GM21737 (cell line): Measurements from ENCODE around the gene IGF2BP2.
"Not testable (repeated sequence)": the region's sequence is repeated elsewhere in the genome, so short reads cannot be mapped to it uniquely, and the experiment has no call there.

Experiments used
- ATAC-seq: cut with Tn5 transposase; IDR thresholded peaks from one replicate; pipeline ENCODE4 v1.9.1; 2021; ENCODE audit warnings: mild to moderate bottlenecking, moderate library complexity; ENCODE audit not compliant: unreplicated experiment

Gene IGF2BP2

GRCh38 chr3:185838417-185838989 lies 13.7 kb upstream of the IGF2BP2 start:
- not testable (repeated sequence) for ATAC-seq

GRCh38 chr3:185837414-185837813 lies 12.6 kb upstream of the IGF2BP2 start:
- no peak for ATAC-seq

GRCh38 chr3:185831990-185832389 lies 7.1 kb upstream of the IGF2BP2 start:
- ATAC-seq, result no peak

GRCh38 chr3:185831195-185831594 lies 6.4 kb upstream of the IGF2BP2 start:
- no peak for ATAC-seq

- no peak for ATAC-seq
Measured at GRCh38 chr3:185830018-185830797, 5.4 kb upstream of the IGF2BP2 start.

- ATAC-seq, result no peak
Measured at GRCh38 chr3:185828755-185829154, 3.9 kb upstream of the IGF2BP2 start.

GRCh38 chr3:185827595-185828344 lies 2.9 kb upstream of the IGF2BP2 start:
- no peak for ATAC-seq

GRCh38 chr3:185825639-185826481 lies 1.0 kb upstream of the IGF2BP2 start:
- ATAC-seq, result no peak

GRCh38 chr3:185824051-185825005 lies 514 bp downstream of the IGF2BP2 start:
- no peak for ATAC-seq

- no peak for ATAC-seq
Measured at GRCh38 chr3:185823078-185824044, 1.5 kb downstream of the IGF2BP2 start.

- no peak for ATAC-seq
Measured at GRCh38 chr3:185822221-185823000, 2.4 kb downstream of the IGF2BP2 start.

GRCh38 chr3:185820973-185821758 lies 3.7 kb downstream of the IGF2BP2 start:
- no peak for ATAC-seq

- no peak for ATAC-seq
Measured at GRCh38 chr3:185818267-185818875, 6.5 kb downstream of the IGF2BP2 start.

GRCh38 chr3:185815391-185816282 lies 9.2 kb downstream of the IGF2BP2 start:
- ATAC-seq, result no peak

- ATAC-seq, result no peak
Measured at GRCh38 chr3:185813691-185814215, 11.1 kb downstream of the IGF2BP2 start.
